NCI-H2081 treated with DMSO at 0.1 percent for 48 hours (cell line): Measurements from ENCODE around the gene NTSR2.

Experiments used
- DNase-seq: peaks from one replicate; lab custom pipeline; 2025; lab: John Stamatoyannopoulos, UW

NTSR2 gene

GRCh38 chr2:11669454-11670291 is at the start of gene NTSR2:
Gene NTSR2 (minus strand): TSS chr2:11670195. CDS start chr2:11670129, 66 bp downstream.
- no peak for DNase-seq

DNA sequence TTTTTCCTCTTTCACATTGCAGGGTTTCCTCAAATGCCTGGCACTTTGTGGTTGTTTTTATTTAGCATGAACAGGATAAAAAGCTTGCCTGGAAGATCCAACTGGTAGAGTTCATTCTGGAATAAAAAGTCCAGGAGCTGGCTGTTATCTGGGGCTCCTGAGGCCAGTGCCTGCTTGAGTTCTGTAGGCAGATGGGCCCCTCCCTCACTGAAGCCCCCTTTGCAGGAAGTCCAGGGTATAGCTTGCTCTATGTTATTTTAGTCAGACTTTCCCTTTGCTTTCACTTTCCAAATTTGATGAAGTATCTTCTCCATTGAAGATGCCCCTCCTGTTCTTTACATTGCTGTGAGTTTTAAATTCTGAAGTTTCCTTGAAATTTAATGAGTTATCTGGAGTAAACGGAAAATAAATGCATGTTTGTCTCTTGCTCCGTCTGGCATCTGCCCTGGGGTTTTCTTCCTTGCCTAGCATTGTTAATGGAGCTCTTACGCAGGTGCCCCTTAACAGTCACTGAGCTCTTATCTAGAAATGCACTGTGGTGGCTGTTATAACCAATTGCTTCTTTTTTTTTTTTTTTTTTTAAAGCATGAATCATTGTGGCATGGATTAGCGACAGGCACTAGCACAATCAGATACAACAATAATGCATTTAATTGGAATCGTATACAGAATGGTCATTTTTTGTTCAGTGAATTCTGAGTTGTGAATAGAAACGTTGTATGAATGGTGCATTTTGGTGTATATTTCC is 49.4 kb upstream of the NTSR2 start:
- DNase-seq, result no peak

GRCh38 chr2:11718606-11719005 is 48.6 kb upstream of the NTSR2 start:
- DNase-seq, result no peak

- DNase-seq, result no peak
Measured at GRCh38 chr2:11717623-11718022, 47.6 kb upstream of the NTSR2 start.

- no peak for DNase-seq
Measured at GRCh38 chr2:11716689-11717321, 46.8 kb upstream of the NTSR2 start.

DNA sequence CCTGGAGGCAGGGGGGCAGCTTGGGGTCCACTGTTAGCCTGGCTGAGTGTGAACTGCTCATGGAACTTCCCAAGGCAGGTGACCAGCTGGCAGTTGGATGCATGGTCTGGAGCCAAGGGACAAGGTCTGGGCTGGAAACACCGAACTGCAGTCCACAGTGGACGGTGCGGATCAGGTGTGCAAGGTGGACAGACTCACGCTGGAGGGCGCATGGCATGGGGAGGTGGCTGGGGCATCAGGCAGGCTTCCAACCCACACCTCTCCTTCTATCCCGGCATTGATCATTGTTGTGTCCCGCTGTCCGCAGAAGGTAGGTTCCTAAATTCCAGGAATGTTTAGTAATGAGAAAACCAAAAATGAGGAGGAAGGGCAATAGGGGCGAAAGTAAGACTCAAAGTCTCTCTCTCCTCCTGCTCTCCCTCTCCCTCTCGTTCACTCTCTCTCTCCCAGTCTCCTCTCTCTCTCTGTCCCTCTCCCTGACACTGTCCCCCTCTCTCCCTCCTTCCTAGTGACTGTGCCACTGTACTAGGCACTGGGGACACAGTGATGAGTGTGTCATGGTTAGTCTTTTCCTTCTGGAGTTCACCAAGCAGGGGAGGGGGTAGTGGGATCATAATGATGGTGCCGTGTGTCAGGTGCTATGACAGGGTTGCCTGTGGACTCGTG is 46.1 kb upstream of the NTSR2 start:
- DNase-seq, result no peak

GRCh38 chr2:11713815-11714214 is 43.8 kb upstream of the NTSR2 start:
- no peak for DNase-seq

DNA sequence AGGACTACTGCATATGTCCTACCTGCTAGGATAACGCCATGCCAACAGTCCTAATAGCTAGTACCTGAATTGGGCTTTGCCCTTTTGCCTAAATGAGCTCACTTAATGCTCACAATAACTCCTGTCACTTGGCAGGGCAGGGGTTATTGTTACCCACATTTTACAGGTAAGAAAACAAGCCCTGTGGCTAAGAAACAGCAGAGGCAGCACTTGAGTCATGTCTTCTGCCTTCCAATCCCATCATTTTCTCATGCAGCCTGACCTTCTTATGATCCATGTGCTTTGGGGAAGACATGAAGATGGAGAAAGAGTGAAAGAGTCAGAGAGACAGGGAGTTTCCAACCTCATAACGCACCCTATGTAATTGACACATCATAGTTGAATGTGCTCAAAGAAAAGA is 42.9 kb upstream of the NTSR2 start:
- DNase-seq, result no peak

DNA sequence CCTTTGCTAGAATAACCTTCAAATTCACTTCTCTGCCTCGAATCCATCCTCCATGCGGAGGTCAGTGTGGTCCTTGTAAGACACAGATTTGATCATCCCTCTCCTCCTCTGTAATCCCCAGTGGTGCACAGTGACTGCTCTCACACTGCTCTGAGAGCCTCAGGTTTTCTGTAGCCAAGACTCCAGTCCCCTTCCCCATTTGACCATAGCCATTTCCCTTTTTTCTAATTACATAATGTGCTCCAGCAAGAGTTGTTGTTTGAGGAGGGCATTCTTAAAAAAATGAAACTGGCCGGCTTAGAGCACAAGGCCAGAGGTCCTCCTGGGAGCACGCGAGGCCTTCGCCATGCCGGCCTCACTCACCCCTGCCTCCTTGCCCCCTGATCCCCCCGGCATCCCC is 41.8 kb upstream of the NTSR2 start:
- no peak for DNase-seq

DNA sequence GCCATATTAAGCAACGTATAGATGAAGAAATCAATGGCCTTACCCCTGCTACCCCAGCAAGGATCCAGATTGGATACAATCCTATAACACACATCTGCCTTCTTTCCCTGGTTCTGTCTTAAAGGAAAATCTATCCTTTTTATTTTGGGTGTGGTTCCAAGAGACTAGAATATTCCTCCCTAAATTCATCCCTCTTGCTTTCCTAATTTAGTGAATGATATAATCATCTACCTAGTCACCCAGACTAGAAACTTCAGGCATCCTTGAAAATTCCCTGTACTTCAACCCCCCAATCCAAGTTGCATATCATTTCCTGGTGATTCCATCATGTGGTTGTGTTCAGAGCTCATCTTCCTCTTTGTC is 41.3 kb upstream of the NTSR2 start:
- DNase-seq, result no peak

DNA sequence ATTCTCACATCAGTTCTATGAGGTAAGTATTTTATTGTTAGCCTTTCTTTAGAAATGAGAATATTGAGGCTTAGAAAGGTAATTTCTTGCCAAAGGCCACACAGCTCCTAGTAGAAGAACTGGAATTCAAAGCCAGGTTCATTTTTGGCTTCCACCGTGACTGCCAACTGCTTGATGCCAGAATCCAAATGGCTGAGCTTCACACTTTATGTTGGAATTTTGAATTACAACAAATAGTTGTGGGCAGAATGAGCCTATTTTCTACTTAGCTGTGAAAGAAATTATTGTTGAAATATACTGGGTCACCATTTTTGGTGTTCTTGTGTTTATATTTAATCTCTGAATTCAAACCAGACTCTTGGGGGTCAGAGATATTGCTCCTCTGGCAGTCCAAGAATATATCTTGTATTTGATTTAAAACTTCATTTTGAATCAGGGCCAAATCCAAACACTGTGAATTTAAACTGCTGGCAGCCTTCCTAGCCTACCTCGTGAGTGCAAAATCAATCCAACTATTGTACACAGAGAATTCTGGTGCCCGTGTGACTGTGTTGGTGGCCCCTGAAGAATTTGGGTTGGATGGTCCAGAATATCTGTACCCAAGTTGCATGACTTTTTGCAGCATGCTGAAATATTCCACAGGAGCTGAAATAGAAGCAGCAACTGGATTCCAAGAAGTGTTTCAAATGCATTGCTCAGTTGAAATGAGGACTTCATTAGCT is 40.8 kb upstream of the NTSR2 start:
- DNase-seq, result no peak

GRCh38 chr2:11710210-11710609 is 40.2 kb upstream of the NTSR2 start:
- no peak for DNase-seq

DNA sequence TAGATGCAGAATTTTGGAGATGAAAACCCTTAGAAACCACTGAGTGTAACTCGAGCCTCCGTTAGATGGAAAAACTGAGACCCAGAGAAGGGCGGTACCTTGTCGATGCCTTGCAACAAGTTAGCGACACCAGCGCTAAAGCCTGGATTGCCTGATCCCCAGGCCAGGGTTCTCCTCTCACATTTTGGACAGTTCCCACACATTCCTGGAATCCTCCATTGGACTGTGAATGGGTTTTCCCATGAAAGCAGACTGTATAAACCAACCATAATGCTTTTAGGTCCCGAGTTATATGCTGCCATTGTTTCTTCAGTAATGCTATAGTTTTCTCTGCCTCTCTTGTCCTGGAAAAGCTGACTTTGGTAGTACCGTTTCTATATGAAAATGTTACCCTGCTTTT is 39.3 kb upstream of the NTSR2 start:
- no peak for DNase-seq

GRCh38 chr2:11708106-11708505 is 38.1 kb upstream of the NTSR2 start:
- no peak for DNase-seq

GRCh38 chr2:11705711-11706110 is 35.7 kb upstream of the NTSR2 start:
- DNase-seq, result no peak

GRCh38 chr2:11705063-11705462 is 35.1 kb upstream of the NTSR2 start:
- no peak for DNase-seq

GRCh38 chr2:11703700-11704099 is 33.7 kb upstream of the NTSR2 start:
- DNase-seq, result no peak

DNA sequence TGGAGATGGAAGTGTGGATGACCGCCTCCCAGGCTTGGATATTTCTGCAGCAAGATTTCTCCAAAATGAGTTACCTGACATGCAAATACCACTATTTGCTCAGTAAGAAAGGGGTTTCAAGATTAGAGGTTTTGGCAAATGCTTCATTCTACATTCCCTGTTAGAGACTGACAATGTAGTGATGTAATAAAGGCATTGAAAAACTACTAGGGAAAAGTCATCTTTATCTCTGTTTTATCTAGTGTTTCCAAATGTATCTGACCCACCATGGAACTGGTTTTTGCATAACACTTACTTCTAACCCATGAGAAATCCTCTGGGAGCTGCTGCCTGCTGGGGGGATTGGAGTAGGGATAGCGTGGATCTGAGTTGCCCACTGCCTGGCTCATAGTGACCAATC is 33.0 kb upstream of the NTSR2 start:
- DNase-seq, result no peak

DNA sequence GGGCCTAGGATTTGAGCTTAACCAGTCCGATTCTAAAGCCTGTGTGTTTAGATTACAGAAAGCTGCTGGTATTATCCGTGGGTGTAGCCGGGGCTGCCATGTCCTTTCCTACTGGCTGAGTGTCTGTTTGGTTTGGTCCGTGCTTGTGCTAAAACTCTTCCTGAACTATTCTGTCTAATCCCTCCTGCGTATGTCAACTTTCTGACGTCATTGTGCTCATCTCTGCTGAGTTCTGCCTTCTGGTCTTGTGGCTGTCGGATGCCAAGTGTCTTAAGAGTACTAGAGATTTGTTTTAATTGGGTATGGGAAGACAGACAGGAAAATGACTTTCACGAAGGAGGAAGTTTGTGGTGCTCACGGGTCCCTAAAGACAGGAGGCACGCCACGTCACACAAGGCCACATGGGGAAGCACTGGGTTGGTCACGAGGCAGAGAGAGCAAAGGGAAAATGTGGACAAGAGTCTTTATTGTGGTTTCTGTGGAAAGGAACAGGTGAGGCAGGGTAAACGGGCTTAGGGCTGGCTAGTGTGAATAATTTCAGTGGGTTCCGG is 31.8 kb upstream of the NTSR2 start:
- DNase-seq, result no peak

DNA sequence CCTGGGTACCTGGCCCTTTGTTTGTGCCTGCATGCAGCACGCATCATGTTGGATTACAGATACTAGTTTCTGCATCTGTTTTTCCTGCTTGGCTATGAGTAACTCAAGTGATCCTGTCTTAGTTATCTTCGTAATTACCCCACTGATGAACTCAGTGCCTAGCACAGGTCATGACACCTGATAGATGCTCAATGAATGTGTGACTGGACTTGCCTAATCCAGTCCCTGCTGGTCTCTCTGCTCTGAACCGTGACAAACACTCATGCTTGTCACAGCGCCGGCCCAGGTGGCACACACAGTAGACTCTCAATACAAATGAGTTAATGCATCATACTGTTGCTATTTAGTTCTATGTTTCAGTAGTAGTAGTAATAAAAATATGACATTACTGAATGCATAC is 31.2 kb upstream of the NTSR2 start:
- no peak for DNase-seq
